Colon (tissue), 2 donors: ENCODE data around the gene KRTAP4-8.
"Not testable (repeated sequence)": the region's sequence is repeated elsewhere in the genome, so short reads cannot be mapped to it uniquely, and the experiment has no call there.

Experiments
- FAIRE-seq: peaks from 2 replicates; lab custom pipeline; 2012; peaks lifted over from hg19 to GRCh38; lab: Jason Lieb, UNC
- donor health status: control.
- donor health status: control.

The KRTAP4-8 gene

GRCh38 chr17:41108728-41109386 is 10.9 kb upstream of the KRTAP4-8 start:
- not testable (repeated sequence) for FAIRE-seq

- FAIRE-seq = no peak
Measured at GRCh38 chr17:41107941-41108450, 10.1 kb upstream of the KRTAP4-8 start.

DNA sequence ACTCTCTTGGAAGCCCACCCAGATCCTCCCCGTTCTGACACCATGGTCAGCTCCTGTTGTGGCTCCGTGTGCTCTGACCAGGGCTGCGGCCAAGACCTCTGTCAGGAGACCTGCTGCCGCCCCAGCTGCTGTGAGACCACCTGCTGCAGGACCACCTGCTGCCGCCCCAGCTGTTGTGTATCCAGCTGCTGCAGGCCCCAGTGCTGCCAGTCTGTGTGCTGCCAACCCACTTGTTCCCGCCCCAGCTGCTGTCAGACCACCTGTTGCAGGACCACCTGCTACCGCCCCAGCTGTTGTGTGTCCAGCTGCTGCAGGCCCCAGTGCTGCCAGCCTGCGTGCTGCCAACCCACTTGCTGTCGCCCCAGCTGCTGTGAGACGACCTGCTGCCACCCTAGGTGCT is 7.4 kb upstream of the KRTAP4-8 start, which contains the start of gene KRTAP4-9:
KRTAP4-9 (plus strand) TSS at position 43 of the 400 bp plus-strand sequence; CDS start at position 43, 0 bp downstream.
- FAIRE-seq = not testable (repeated sequence)

GRCh38 chr17:41104386-41105038 is 6.6 kb upstream of the KRTAP4-8 start:
- peak; percentile 36 for FAIRE-seq

DNA sequence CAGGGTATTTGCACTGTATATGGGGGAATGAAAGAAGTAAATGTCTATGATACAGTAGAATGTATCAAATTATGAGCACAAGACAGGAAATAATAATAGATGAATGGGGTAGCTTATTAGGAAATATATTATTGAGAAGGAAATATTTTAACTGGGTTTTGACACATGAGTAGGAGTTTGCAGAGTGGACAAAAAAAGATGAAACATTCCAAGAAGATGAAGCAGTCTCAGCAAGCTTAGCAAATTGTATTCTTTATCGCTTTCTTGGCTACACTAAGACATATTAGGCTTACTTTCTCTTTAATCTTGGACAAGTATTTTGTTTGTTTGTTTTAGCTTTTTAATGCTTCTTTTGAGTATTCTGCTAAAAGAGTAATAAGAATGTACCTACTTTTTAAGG is 6.0 kb upstream of the KRTAP4-8 start:
- FAIRE-seq = no peak

- no peak for FAIRE-seq
Measured at GRCh38 chr17:41101586-41102259, 3.8 kb upstream of the KRTAP4-8 start, which contains the start of gene KRTAP4-16. Gene KRTAP4-16, minus strand, starts transcription at chr17:41102209. Its CDS starts 0 bp downstream, at chr17:41102209.

DNA sequence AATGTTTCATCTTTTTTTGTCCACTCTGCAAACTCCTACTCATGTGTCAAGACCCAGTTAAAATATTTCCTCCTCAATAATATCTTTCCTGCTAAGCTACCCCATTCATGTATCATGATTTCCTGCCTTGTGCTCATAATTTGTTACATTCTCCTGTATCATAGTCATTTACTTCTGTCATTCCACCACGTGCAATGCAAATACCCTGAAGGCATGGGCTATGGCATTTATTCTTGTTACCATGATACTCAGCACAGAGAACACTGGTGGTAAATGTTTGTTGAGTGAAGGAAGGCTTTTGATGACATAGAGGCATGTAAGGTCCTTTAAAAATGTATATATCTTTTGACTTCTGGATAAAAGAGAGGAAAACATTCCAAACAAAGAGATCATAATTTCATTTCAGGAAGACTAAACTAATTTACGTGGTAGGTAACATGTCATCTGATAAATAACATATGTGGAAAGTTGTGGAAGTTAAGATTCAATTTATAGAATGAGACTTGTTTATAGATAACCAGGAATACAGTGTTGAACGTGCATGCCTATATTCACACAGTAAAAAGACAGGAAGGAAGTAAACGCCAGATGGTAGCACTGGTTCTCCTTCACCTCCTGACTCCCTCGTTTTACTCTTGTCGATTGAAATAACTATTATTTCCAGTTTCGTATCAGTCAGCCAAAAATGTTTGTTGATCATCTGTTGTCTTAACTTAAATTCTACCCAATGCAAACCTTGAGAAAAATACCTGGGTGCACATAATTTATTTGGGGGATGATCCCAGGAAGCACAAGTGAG is 1.9 kb upstream of the KRTAP4-8 start:
- FAIRE-seq = not testable (repeated sequence)

GRCh38 chr17:41098481-41098880 is 539 bp upstream of the KRTAP4-8 start:
- FAIRE-seq = no peak

- no peak for FAIRE-seq
Measured at GRCh38 chr17:41096055-41096454, 1.9 kb downstream of the KRTAP4-8 start.

GRCh38 chr17:41088760-41089352 is 9.1 kb downstream of the KRTAP4-8 start:
- not testable (repeated sequence) for FAIRE-seq

GRCh38 chr17:41084100-41084856 is 13.7 kb downstream of the KRTAP4-8 start, which contains the start of gene KRTAP4-7:
Gene KRTAP4-7, plus strand, starts transcription at chr17:41084150. Its CDS starts 57 bp downstream, at chr17:41084207.
- not testable (repeated sequence) for FAIRE-seq

DNA sequence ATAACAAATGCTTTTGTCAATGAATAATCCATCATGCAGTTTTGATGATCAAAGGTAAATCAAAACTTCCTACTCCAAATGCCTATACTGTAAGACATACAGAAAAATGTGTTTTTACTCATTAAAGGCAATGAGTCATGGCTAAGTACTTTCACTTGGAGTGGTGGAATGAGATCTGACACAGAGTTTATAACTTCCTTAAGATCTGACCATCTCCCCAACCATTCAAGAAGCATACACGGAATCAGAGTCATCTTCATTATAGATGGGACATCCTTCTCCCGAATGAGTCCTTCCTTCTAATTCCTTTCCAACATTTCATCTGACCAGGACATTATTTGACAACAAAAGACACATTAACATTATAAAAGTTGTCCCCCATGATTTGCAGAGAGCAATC is 14.5 kb downstream of the KRTAP4-8 start:
- not testable (repeated sequence) for FAIRE-seq

DNA sequence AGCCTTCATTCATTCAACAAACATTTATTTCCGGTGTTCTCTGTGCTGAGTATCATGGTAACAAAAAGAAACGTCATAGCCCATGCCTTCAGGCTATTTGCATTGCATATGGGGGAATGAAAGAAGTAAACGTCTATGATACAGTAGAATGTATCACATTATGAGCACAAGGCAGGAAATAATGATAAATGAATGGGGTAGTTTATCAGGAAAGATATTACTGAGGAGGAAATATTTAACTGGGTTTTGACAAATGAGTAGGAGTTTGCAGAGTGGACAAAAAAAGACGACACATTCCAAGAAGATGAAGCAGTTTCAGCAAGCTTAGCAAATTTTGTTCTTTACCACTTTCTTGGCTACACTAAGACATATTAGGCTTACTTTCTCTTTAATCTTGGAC is 15.3 kb downstream of the KRTAP4-8 start:
- no peak for FAIRE-seq

DNA sequence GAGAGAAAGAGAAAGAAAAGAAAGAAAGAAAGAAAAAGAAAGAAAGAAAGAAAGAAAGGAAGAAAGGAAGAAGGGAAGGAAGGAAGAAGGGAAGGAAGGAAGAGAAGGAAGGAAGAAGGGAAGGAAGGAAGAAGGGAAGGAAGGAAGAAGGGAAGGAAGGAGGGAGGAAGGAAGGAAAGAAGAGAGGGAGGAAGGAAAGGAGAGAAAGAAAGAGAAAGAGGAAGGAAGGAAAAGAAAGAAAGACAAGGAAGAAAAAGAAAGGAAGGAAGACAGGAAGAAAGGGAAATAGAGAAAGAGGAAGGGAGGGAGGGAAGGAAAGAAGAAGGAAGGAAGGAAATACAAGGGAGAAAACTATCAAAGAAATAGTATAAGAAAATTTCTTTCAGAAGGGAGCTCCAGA is 21.2 kb downstream of the KRTAP4-8 start:
- no peak for FAIRE-seq

DNA sequence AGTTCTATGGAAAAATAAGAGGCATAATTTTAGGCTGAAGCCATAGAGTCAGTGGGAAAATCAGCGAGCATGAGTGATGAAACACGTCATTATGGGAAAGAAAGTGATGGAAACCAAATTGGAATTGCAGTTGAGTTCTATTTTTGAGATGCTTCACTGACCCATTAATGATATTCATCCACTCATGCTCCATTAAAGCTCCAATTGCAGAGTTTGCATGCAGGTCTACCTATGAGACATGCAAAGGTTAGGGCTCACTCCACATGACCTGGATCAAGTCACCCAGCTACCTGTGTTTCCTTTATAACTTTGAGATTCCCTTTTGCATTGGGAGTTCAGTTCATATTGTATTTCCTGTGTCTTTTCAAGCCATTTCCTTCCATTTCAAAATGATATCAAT is 24.3 kb downstream of the KRTAP4-8 start:
- FAIRE-seq = no peak

DNA sequence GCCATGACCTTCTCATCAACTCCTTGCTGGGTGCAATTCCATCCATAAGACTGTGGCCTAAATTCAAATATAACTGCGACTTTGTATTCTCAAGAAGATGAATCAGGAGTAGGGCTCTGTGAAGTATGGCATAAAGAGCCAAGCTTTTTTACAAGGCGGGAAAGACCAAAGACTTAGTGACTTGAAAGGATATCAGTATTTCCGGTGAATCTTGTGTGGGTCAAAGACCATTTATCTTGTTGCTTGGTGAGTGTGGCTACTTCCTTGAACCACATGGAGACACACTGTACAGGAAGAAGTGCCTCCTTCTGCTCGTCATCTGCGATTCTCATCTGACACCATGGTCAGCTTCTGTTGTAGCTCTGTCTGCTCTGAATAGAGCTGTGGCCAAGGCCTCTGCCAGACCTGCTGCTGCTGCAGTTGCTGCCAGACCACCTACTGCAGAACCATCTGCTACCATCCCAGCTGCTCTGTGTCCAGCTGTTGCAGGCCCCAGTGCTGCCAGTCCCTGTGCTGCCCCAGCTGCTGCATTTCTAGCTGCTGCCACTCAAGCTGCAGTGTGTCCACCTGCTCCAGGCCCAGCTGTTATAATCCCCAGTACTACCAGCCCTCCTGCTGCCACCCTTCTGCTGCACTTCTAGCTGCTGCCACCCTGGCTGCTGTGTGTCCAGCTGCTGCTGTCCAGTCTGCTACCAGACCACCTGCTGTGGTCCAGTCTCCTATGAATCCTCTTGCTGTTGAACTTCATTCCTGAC is 26.2 kb downstream of the KRTAP4-8 start:
- no peak for FAIRE-seq

GRCh38 chr17:41069031-41069430 is 28.9 kb downstream of the KRTAP4-8 start:
- FAIRE-seq = no peak

DNA sequence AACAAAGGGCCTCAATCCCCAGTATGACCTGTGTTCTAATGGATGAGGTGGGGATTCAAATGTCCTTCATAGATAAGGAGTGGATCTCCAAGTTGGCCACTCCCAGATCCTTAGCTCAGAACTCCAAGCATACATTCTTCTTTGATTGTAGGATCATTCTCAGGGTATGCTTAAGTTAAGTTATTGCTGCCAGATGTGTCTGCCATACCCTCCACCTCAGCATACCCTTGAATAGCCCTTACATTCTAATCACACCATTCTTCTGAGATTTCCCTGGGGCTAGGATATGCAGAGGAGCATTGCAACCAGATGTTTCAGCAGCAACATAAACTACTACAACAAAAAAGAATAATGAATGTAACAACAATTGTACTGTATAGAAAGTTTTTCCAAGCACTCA is 30.7 kb downstream of the KRTAP4-8 start:
- FAIRE-seq = no peak

DNA sequence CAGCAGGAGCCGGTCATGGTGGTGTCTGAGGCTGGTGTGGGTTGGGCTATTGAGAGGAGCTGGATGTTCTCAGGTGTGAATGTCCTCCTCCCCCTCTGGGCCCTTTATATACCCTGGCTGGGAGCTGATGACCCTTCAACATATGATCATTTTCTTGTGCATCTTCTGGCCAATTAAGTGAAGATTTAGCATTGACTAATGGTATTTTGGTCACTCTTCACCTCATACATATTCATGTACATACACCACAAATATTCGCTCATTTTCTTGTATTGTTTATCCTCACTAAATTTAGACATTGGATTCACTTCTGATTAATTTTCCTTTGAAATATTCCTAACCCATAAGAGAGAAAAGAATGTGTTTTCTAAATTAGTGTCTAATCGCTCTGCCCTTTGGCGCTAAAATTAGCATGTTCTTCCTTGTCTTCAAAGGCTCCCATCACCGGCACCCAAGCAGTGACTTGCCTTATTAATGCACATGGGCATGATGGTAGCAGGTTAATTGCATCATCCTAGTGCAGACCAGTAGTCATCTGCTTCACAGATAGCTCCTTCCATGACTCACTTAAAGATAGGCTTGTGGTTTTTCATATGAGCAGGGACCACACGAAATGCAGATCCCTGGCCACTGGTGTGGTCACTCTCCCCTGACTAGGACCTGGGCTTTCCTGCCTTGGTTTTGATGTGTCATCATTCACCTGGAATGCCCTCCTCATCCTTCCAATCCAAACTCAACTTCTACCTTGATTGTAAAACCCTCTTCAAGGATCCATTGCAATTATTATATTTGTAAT is 31.9 kb downstream of the KRTAP4-8 start, which contains the start of gene KRTAP2-4:
KRTAP2-4 (minus strand) TSS at position 51 of the 796 bp plus-strand sequence; CDS start at position 17, 34 bp downstream.
- no peak for FAIRE-seq
